Neural progenitor cell (in vitro differentiated cells): Measurements from ENCODE around the gene XPA.

ENCODE experiments used
- EZH2 ChIP-seq: fragments of 200-600 bp; sonication (generic); IDR thresholded peaks from 2 replicates; pipeline ENCODE4 v1.6.1; 2017; ENCODE audit warnings: antibody characterized with exemption, mild to moderate bottlenecking, moderate library complexity
- TF ChIP-seq, protein P1 (sequence below): fragments of 200-600 bp; sonication (generic); IDR thresholded peaks from 2 replicates; pipeline ENCODE4 v1.5.1; 2017; ENCODE audit warnings: antibody characterized with exemption, mild to moderate bottlenecking

DNA sequence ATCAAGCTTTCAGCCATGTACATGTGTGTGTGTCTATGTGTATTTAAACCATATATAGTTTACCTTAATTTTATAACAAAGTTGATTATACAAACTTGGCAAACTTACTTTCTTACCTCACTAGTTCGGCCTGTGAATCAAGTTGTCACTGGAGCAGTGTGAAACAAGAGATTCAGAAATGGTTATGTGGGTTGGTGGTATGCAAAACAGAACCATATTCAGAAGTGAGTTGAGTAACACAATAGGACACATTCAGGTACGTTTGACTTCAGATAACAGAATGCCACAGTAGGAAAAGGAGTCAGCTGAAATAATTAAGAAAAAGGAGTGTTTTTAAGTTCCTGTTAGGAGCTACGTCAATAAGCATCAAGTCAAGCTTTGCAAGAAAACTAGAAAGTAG is 21.5 kb downstream of the XPA start:
- no peak for TF ChIP-seq EZH2
- TF ChIP-seq, protein P1, sequence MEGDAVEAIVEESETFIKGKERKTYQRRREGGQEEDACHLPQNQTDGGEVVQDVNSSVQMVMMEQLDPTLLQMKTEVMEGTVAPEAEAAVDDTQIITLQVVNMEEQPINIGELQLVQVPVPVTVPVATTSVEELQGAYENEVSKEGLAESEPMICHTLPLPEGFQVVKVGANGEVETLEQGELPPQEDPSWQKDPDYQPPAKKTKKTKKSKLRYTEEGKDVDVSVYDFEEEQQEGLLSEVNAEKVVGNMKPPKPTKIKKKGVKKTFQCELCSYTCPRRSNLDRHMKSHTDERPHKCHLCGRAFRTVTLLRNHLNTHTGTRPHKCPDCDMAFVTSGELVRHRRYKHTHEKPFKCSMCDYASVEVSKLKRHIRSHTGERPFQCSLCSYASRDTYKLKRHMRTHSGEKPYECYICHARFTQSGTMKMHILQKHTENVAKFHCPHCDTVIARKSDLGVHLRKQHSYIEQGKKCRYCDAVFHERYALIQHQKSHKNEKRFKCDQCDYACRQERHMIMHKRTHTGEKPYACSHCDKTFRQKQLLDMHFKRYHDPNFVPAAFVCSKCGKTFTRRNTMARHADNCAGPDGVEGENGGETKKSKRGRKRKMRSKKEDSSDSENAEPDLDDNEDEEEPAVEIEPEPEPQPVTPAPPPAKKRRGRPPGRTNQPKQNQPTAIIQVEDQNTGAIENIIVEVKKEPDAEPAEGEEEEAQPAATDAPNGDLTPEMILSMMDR: no peak
